ENCODE results near the gene ITGA8. TPM values are rescaled to one million over a fixed set of nuclear protein-coding genes. Genes with fewer than 3 reads are reported as not detected.

ITGA8 gene
- total and polyA plus RNA-seq, 9 of the 15 experiments (the other 6 are each of a cell fraction or from before 2014, with no cell fraction given): 0.01 to 0.07 (median 0.04) TPM; not detected in 5

DNA sequence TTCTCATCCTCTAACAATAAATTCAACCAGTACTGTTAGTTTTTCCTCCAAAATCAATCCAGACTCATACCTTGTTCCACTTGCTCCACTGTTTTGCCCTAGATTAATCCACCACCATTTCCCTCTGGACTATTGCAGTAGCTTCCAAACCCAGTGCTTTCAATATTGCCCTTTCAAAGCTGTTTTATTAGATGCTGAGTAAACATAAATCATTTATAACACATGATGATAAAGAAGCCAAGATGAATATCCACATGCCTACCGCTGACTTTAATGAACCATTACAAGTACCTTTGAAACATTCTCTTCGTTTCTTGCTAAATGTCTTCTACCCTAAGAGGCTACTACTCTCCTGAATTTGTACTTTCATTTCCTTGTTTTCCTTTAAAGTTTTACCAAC, 174.5 kb downstream of the ITGA8 start:
- in situ Hi-C loops (cut with MboI) (no loop called here), intact Hi-C loops (cut with micrococcal nuclease) (no loop called here)
- no peaks in the 10 kb centered on the region for H3K36me3 ChIP-seq (ENCODE audit: control insufficient read depth, insufficient read depth, low read length)
- H3K9me1 ChIP-seq (ENCODE audit: control insufficient read depth, insufficient read depth, low read length): no peaks in the 10 kb centered on the region
- DNase-seq (ENCODE audit: extremely low read depth in 1 of 4, low spot score in 3 of 4): no peak
- H4K20me1 ChIP-seq (replicated peaks; ENCODE audit: control insufficient read depth, insufficient read depth, low read length): no peaks in the 10 kb centered on the region
- H3K9ac ChIP-seq (ENCODE audit: insufficient read depth in 1 of 2, low read depth in 2 of 2, low read length in 2 of 2): no peak overlapping the region
- no peak for TF ChIP-seq NR1H2 (CRISPR knock-in tag; IDR thresholded peaks at IDR 0.05)
- TF ChIP-seq, protein P1, sequence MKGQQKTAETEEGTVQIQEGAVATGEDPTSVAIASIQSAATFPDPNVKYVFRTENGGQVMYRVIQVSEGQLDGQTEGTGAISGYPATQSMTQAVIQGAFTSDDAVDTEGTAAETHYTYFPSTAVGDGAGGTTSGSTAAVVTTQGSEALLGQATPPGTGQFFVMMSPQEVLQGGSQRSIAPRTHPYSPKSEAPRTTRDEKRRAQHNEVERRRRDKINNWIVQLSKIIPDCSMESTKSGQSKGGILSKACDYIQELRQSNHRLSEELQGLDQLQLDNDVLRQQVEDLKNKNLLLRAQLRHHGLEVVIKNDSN (CRISPR knock-in tag; IDR thresholded peaks at IDR 0.05): no peak
- TF ChIP-seq MAFG (tag; conservative IDR thresholded peaks at IDR 0.05): peak; percentile 25; the same call in 1 of the 2 replicates
- no peak for TF ChIP-seq NELFE (IDR thresholded peaks at IDR 0.05; ENCODE audit: insufficient read depth, insufficient read length)
- no peak for TF ChIP-seq SRSF7 (optimal IDR thresholded peaks at IDR 0.05; ENCODE audit: low read depth, low read length)
- peak; percentile 35; the same call in 1 of the 2 replicates for TF ChIP-seq C11orf30 (IDR thresholded peaks at IDR 0.05; ENCODE audit: low read depth)
- no peak for TF ChIP-seq TGIF2 (CRISPR knock-in tag; IDR thresholded peaks at IDR 0.05)
- TF ChIP-seq NCOA4 (IDR thresholded peaks at IDR 0.05; ENCODE audit: partially characterized antibody): no peak
- TF ChIP-seq ZNF316 (IDR thresholded peaks at IDR 0.05): peak; percentile 59
- FAIRE-seq: no peak
- ATAC-seq: no peak
- no peak overlapping the region for H3K4me2 ChIP-seq (ENCODE audit: insufficient read depth, low read length)
- CTCF ChIA-PET (ENCODE audit: low intra/inter-chr PET ratio): no interaction called here
- WGBS (ENCODE audit: insufficient coverage, low coverage, missing lambda C conversion rate): 8% methylated on average over 2 of the region's 2 CpGs
- no peak overlapping the region for H2AFZ ChIP-seq (ENCODE audit: low read depth, low read length)
- BruUV-seq (replicated peaks): no TSS peak
- H3K27ac ChIP-seq (ENCODE audit: extremely low read depth, low read depth, low read length): no peak overlapping the region
- POLR2A ChIA-PET: interaction anchor here (0.6 kb wide), 1 partner anchor 210 kb away, joined by 4 read pairs; no protein-coding TSS in a partner anchor
- H3K27me3 ChIP-seq (ENCODE audit: control insufficient read depth in 2 of 2, insufficient read depth in 2 of 2, low read length in 2 of 2): no peaks in the 10 kb centered on the region
- H3K4me1 ChIP-seq (replicated peaks in 1 of 2; ENCODE audit: control insufficient read depth in 2 of 2, insufficient read depth in 2 of 2, low read length in 2 of 2): no peaks in the 10 kb centered on the region
- no peak overlapping the region for H3K4me3 ChIP-seq
- H3K9me3 ChIP-seq (replicated peaks; ENCODE audit: control insufficient read depth, insufficient read depth, low read depth, low read length): no peaks in the 10 kb centered on the region; the same call in 1 of the 2 replicates
- no peaks in the 10 kb centered on the region for H3K79me2 ChIP-seq (ENCODE audit: control insufficient read depth, insufficient read depth, low read length)
